ENCODE measurements around the gene GRM1. TPM values are rescaled to one million over a fixed set of nuclear protein-coding genes. Genes with fewer than 3 reads are reported as not detected.

GRM1 gene
- 0.03 to 0.04 TPM in 2 of 5 replicates, not detected in the others for total RNA-seq (2022; extraction: Qiagen RNA extraction)

DNA sequence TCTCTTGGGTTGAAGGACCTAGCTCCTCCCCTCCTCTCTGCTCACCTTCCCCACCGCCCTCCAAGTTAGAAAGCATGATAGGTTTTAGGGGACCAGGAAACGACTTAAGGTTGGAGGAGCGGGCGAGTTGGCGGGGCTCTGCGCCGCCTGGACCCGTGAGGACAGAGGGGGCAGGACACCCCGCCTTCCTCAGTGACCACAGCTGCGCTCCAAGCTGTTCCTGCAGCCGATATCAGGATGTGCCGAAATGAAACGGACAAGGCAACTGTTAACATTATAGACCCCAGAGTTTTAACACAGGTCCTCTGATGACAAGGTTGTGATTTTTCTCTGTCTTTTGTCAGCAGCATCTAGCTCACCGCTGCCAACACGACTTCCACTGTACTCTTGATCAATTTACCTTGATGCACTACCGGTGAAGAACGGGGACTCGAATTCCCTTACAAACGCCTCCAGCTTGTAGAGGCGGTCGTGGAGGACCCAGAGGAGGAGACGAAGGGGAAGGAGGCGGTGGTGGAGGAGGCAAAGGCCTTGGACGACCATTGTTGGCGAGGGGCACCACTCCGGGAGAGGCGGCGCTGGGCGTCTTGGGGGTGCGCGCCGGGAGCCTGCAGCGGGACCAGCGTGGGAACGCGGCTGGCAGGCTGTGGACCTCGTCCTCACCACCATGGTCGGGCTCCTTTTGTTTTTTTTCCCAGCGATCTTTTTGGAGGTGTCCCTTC, at the start of gene GRM1:
GRM1 (plus strand) TSS at position 212 of the 722 bp plus-strand sequence; CDS start at position 668, 456 bp downstream.

Other genes starting within 250 kb of the GRM1 start
- 3.9 to 5.1 TPM (median 4.8 TPM) in 5 replicates for gene FBXO30, start 214.3 kb upstream of the GRM1 start, total RNA-seq (2022; extraction: Qiagen RNA extraction)
- gene SHPRH, start 64.7 kb upstream of the GRM1 start, total RNA-seq (2022; extraction: Qiagen RNA extraction): 2.2 to 3.9 TPM (median 3.5 TPM) in 5 replicates

Data from A549 treated with dexamethasone at 1 μM for 4 hours (cell line).